GM12891 (cell line): ENCODE data around the gene ZDHHC6. TPM values are rescaled to one million over a fixed set of nuclear protein-coding genes. Genes with fewer than 3 reads are reported as not detected.

Source experiments
- DNase-seq: peaks from one replicate; pipeline ENCODE4 v3.0.0; 2011; ENCODE audit warnings: low spot score; ENCODE audit not compliant: insufficient read length
- FAIRE-seq: peaks from 2 replicates; lab custom pipeline; 2011; peaks lifted over from hg19 to GRCh38; lab: Jason Lieb, UNC
- PAX5 ChIP-seq: IDR thresholded peaks from 2 replicates; pipeline ENCODE4 v1.6.1; 2011; ENCODE audit warnings: low read length, moderate library complexity, mild to moderate bottlenecking; ENCODE audit not compliant: insufficient read depth, severe bottlenecking
- POLR2A ChIP-seq: IDR thresholded peaks from 2 replicates; pipeline ENCODE4 v1.6.1; 2011; ENCODE audit warnings: low read depth, low read length, control low read depth
- POLR2AphosphoS5 ChIP-seq: IDR thresholded peaks from 2 replicates; pipeline ENCODE4 v1.6.1; 2011; ENCODE audit warnings: low read depth, low read length, control low read depth
- POU2F2 ChIP-seq: IDR thresholded peaks from 2 replicates; pipeline ENCODE4 v1.6.1; 2011; ENCODE audit warnings: low read depth, mild to moderate bottlenecking, control low read depth, low read length, moderate library complexity
- SPI1 ChIP-seq: IDR thresholded peaks from 2 replicates; pipeline ENCODE4 v1.6.1; 2011; ENCODE audit warnings: low read depth, low read length, control low read depth
- TAF1 ChIP-seq: IDR thresholded peaks from 2 replicates; pipeline ENCODE4 v1.6.1; 2011; ENCODE audit warnings: low read depth, low read length, control low read depth
- polyA plus RNA-seq: library from polyadenylated mRNA; unstranded; fragments of >200 nt; gene quantifications from one replicate; pipeline ENCODE4 v1.2.1, GENCODE V29; 2012; ENCODE audit warnings: low read depth, missing spikeins, inconsistent platforms; ENCODE audit not compliant: missing spikeins

ZDHHC6 gene
- 22.0 TPM for polyA plus RNA-seq

- FAIRE-seq, result peak; percentile 72
Observed at GRCh38 chr10:112446855-112447619, at the start of gene ZDHHC6, which contains the start of gene VTI1A. Gene ZDHHC6, minus strand, starts transcription at chr10:112446914. Its CDS starts 1,478 bp downstream, at chr10:112445436. Gene VTI1A, plus strand, starts transcription at chr10:112447215. Its CDS starts 159 bp downstream, at chr10:112447374.

GRCh38 chr10:112492736-112493135 is 46.0 kb upstream of the ZDHHC6 start:
- FAIRE-seq, result no peak
- TF ChIP-seq POU2F2 (no peak), POLR2A (no peak), PAX5 (no peak), POLR2AphosphoS5 (no peak), SPI1 (no peak), TAF1 (no peak)

More at GRCh38 chr10:112446855-112447619, at the start of gene ZDHHC6, which contains the start of gene VTI1A:
- peak; percentile 60 for DNase-seq
- TF ChIP-seq PAX5 (no peak), POU2F2 (no peak), TAF1 (peak; percentile 77), POLR2AphosphoS5 (peak; percentile 88), POLR2A (peak; percentile 91), SPI1 (no peak)

GRCh38 chr10:112491144-112491543 is 44.4 kb upstream of the ZDHHC6 start:
- no peak for TF ChIP-seq POU2F2
- no peak for TF ChIP-seq TAF1
- TF ChIP-seq POLR2AphosphoS5, result no peak
- no peak for FAIRE-seq
- DNase-seq, result no peak

More at GRCh38 chr10:112492736-112493135, 46.0 kb upstream of the ZDHHC6 start:
- DNase-seq, result no peak

GRCh38 chr10:112490545-112490944 is 43.8 kb upstream of the ZDHHC6 start:
- DNase-seq (no peak), FAIRE-seq (no peak)
- TF ChIP-seq PAX5, result no peak
- no peak for TF ChIP-seq SPI1
- no peak for TF ChIP-seq POLR2AphosphoS5
- no peak for TF ChIP-seq POLR2A
- no peak for TF ChIP-seq POU2F2

- TF ChIP-seq POU2F2 (no peak), POLR2A (no peak), PAX5 (no peak), TAF1 (no peak), POLR2AphosphoS5 (no peak), SPI1 (no peak)
- no peak for FAIRE-seq
- no peak for DNase-seq
Observed at GRCh38 chr10:112487964-112488363, 41.2 kb upstream of the ZDHHC6 start.

- FAIRE-seq, result no peak
- no peak for DNase-seq
- no peak for TF ChIP-seq POLR2AphosphoS5
- no peak for TF ChIP-seq PAX5
- TF ChIP-seq SPI1, result no peak
- TF ChIP-seq POLR2A, result no peak
- TF ChIP-seq TAF1, result no peak
Observed at GRCh38 chr10:112484399-112484798, 37.7 kb upstream of the ZDHHC6 start.

- DNase-seq (no peak), FAIRE-seq (no peak)
- TF ChIP-seq TAF1 (no peak), POLR2A (no peak), PAX5 (no peak), SPI1 (no peak)
Observed at GRCh38 chr10:112481602-112482001, 34.9 kb upstream of the ZDHHC6 start.

GRCh38 chr10:112475575-112476218 is 29.0 kb upstream of the ZDHHC6 start:
- FAIRE-seq (peak; percentile 28), DNase-seq (no peak)
- TF ChIP-seq SPI1 (no peak), POLR2A (no peak), POLR2AphosphoS5 (no peak), TAF1 (no peak), POU2F2 (no peak), PAX5 (no peak)

- FAIRE-seq (peak; percentile 71), DNase-seq (no peak)
- TF ChIP-seq SPI1, result no peak
- no peak for TF ChIP-seq POLR2AphosphoS5
- TF ChIP-seq TAF1, result no peak
- no peak for TF ChIP-seq POU2F2
- TF ChIP-seq PAX5, result no peak
- no peak for TF ChIP-seq POLR2A
Observed at GRCh38 chr10:112471878-112472487, 25.3 kb upstream of the ZDHHC6 start.
